ENCODE measurements around the gene PKD1L1. TPM values are rescaled to one million over a fixed set of nuclear protein-coding genes. Genes with fewer than 3 reads are reported as not detected.

Gene PKD1L1
- total RNA-seq, 1 donor from 2014 or later: 0.17 TPM

GRCh38 chr7:47818796-47819606 lies 129.3 kb downstream of the PKD1L1 start:
- Mint-ChIP-seq H3K4me1 (ENCODE audit: unreplicated experiment) (peaks cover 24% of the 10 kb centered on the region), H3K36me3 (no peaks in the 10 kb centered on the region), H3K4me3 (no peak overlapping the region), H3K27me3 (peaks cover 10% of the 10 kb centered on the region), H3K9me3 (no peaks in the 10 kb centered on the region), H3K27ac (no peak overlapping the region)
- peak; percentile 98 for TF ChIP-seq CTCF (conservative IDR thresholded peaks at IDR 0.05)
- DNase-seq (ENCODE audit: extremely low spot score, unreplicated experiment): no peak

GRCh38 chr7:47817917-47818316 lies 130.3 kb downstream of the PKD1L1 start:
- no peak overlapping the region for H3K27ac Mint-ChIP-seq
- no peaks in the 10 kb centered on the region for H3K36me3 Mint-ChIP-seq
- no peak overlapping the region for H3K4me3 Mint-ChIP-seq

DNA sequence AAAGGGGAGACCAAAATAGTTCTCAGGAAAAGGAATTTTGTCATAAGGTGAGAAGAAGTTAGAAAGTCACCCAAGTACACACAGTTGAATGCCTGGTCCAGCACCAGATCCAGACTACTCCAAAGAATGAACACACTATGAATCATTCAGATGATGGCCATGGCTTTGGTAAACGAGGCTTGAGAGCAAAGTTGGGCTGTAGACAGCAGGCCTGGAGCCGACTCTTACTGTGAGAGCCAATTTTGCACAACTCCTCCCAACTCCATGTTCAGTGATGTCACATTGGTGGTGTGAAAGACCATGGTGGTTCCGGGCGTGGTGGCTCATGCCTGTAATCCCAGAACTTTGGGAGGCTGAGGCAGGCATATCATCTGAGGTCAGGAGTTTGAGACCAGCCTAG lies 131.6 kb downstream of the PKD1L1 start:
- Mint-ChIP-seq H3K4me3 (no peak overlapping the region), H3K27ac (no peak overlapping the region), H3K36me3 (no peaks in the 10 kb centered on the region), H3K9me3 (no peaks in the 10 kb centered on the region), H3K27me3 (peaks cover 8% of the 10 kb centered on the region), H3K4me1 (ENCODE audit: unreplicated experiment) (peaks cover 24% of the 10 kb centered on the region)
- no peak for TF ChIP-seq CTCF (conservative IDR thresholded peaks at IDR 0.05)
- DNase-seq (ENCODE audit: extremely low spot score, unreplicated experiment): no peak

More at GRCh38 chr7:47817917-47818316, 130.3 kb downstream of the PKD1L1 start:
- no peak for TF ChIP-seq CTCF (conservative IDR thresholded peaks at IDR 0.05)
- Mint-ChIP-seq H3K27me3 (peaks cover 8% of the 10 kb centered on the region), H3K4me1 (ENCODE audit: unreplicated experiment) (peaks cover 24% of the 10 kb centered on the region), H3K9me3 (no peaks in the 10 kb centered on the region)
- DNase-seq (ENCODE audit: extremely low spot score, unreplicated experiment): no peak

DNA sequence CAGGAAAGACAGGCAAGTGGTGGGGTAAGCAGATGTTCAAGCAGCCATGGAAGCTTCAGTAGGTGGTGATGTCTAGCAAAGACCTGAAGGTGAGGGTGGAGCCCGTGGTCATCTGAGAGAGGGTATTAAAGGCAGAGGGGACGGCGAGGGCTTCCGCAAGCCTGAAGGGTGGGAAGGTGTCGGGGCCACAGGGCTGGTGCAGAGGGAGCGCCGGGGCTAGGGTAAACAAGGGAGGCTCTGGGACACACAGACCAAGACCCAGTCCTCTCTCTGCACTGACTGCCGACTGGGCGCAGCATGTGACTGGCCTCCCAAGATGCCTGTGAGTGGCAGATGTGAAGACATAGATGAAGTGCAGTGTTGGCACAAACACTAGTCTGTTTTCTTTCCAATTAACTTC lies 132.4 kb downstream of the PKD1L1 start:
- H3K27me3 Mint-ChIP-seq: peaks cover 8% of the 10 kb centered on the region
- no peak for TF ChIP-seq CTCF (conservative IDR thresholded peaks at IDR 0.05)
- DNase-seq (ENCODE audit: extremely low spot score, unreplicated experiment): no peak
- H3K36me3 Mint-ChIP-seq: no peaks in the 10 kb centered on the region
- H3K27ac Mint-ChIP-seq: no peak overlapping the region
- H3K9me3 Mint-ChIP-seq: no peaks in the 10 kb centered on the region
- peaks cover 24% of the 10 kb centered on the region for H3K4me1 Mint-ChIP-seq (ENCODE audit: unreplicated experiment)
- H3K4me3 Mint-ChIP-seq: no peak overlapping the region

DNA sequence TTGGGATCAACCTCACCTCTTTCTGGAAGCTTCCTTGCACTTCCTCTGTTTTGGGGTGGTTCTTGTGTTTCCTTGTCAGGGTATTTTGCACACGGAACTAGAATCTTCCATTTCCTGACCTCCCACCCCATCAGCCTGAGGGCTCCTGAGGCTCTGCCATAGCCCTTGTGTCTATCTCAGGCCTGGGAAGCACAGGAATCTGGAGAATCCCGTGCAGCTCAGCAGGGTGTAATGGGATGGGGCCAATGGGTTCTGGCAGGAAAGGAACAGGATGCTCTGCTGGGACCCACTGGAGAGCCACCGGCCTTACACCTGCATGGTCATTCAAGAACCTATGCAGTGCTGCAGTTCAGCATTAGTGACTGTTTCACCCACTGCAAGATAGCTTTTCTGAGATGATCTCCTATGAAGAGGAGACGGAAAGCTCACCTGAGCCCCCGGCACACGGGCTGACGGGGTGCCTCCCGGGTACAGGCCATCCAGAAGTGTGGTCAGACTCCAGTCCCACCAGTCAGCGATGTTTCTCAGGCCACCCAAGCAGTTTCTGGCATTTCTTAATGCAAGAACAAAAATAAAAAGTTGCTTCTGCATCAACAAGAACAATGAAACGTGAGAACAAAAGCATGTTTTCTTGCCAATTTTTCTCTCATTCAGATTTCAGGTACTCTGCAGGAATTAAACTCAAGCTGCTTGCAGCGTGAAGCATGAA lies 133.2 kb downstream of the PKD1L1 start:
- no peak for DNase-seq (ENCODE audit: extremely low spot score, unreplicated experiment)
- H3K4me3 Mint-ChIP-seq: no peak overlapping the region
- TF ChIP-seq CTCF (conservative IDR thresholded peaks at IDR 0.05): no peak
- peaks cover 11% of the 10 kb centered on the region for H3K27me3 Mint-ChIP-seq
- H3K27ac Mint-ChIP-seq: no peak overlapping the region
- no peaks in the 10 kb centered on the region for H3K9me3 Mint-ChIP-seq
- H3K4me1 Mint-ChIP-seq (ENCODE audit: unreplicated experiment): peaks cover 24% of the 10 kb centered on the region
- no peaks in the 10 kb centered on the region for H3K36me3 Mint-ChIP-seq

Measured in type B pancreatic cell (in vitro differentiated cells).